NCI-H2196 treated with DMSO at 0.1 percent for 48 hours (cell line): ENCODE measurements around the gene RHBDL3.
"Not testable (repeated sequence)": the region's sequence is repeated elsewhere in the genome, so short reads cannot be mapped to it uniquely, and the experiment has no call there.

ENCODE experiments used
- DNase-seq: peaks from one replicate; lab custom pipeline; 2025; ENCODE audit not compliant: unreplicated experiment; lab: John Stamatoyannopoulos, UW

Gene RHBDL3

GRCh38 chr17:32289471-32290070 is 23.9 kb downstream of the RHBDL3 start:
- DNase-seq, result no peak

DNA sequence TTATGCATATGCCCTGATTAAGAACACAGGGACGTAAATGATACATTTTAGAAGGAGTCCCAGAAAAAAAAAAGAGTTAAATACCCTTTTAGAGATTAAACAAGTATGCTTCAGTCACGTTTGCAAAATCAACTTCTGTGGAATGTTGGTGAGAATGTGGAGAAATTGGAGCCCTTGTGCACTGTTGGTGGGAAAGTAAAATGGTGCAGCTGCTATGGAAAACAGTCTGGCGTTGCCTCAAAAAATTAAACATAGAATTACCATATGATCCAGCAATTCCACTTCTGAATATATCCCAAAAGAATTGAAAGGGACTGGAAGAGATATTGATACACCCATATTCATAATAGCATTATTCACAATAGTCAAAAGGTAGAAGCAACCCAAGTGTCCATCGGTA is 26.5 kb downstream of the RHBDL3 start:
- DNase-seq, result no peak

GRCh38 chr17:32297424-32297823 is 31.8 kb downstream of the RHBDL3 start:
- no peak for DNase-seq

- no peak for DNase-seq
Measured at GRCh38 chr17:32297860-32298259, 32.2 kb downstream of the RHBDL3 start.

DNA sequence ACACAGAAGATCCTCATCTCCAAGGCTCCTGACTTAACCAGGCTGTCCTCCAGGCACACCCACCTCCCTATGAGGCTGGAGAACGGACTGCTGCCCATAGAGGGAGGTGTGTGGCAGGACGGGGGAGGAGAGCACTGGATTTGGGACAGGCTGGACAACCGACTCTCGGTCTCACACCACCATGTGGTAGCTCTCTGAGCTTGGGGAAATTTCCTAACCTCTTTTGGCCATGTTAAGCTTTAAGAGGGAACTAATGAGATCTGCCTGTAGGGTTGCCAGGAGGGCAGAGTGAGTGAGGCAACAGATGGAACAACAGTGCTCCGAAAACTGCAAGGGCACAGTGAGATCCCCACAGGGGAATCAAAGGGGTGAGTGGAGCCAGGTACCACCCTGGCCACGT is 32.7 kb downstream of the RHBDL3 start:
- DNase-seq, result no peak

DNA sequence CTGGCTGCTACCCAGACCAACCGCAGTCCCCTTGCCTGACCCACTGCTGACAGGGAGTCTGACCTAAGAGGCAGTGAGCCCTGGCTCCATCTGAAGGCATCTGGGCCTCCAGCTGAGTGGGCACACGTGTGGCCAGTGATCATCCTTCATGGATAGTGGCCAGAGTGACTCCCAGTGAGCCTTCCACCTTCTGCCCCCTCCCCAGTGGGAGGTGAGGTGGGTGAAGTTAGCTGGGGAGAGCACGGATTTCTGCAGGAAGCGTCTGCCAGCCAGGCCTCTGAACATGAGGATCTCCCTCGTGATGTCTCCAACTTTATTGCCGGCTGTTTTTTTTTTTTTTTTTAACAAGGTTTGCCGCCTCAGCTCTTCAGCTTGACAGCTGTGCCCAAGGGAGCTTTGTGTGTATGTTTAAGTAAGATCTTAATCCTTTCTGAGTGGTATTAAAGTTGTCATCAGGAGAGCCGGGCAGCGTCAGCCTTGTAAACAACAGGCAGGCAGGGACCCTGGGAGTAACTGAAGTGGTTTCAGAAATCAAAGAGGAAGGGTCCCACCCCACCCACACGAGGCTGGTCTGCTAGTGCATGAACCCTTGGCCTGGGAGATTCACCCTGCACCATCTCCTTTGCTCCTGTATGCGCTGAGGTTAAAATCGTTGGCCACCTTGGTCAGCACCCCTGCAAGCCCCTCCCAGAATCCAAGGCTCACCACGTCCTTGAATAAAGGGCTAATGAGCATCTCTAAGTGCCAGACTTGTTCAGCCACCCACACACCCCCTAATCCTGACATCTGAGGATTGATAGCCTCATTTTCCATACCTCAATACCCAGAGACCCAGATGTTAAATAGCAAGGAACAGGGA is 33.3 kb downstream of the RHBDL3 start:
- DNase-seq, result no peak

DNA sequence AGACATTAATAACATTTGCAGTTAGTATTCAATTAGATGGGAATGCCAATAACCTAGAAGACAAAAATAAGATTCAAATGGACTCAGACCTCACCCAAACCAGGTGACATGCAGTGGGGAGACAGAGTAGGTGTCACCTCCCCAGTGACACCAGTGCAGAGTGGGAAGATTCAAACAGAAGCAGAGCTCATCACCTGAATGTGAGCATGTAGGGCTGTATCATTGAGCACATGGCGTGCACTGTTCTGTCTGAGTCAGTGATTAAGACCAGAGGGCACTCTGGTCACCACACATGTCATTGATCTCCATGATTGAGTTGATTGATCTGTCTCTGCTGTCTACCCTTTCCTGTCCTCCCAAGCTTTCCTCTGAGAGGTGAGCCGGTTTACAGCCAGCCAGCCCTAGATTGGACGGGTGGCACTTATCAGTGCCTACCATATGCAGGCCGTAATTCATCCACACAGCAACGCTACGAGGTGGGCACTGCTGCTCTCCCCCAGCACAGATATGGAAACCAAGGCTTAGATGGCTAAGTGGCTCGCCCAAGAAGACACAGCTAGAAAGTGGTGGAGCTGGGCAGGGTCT is 34.0 kb downstream of the RHBDL3 start:
- no peak for DNase-seq

GRCh38 chr17:32302037-32302436 is 36.4 kb downstream of the RHBDL3 start:
- no peak for DNase-seq

DNA sequence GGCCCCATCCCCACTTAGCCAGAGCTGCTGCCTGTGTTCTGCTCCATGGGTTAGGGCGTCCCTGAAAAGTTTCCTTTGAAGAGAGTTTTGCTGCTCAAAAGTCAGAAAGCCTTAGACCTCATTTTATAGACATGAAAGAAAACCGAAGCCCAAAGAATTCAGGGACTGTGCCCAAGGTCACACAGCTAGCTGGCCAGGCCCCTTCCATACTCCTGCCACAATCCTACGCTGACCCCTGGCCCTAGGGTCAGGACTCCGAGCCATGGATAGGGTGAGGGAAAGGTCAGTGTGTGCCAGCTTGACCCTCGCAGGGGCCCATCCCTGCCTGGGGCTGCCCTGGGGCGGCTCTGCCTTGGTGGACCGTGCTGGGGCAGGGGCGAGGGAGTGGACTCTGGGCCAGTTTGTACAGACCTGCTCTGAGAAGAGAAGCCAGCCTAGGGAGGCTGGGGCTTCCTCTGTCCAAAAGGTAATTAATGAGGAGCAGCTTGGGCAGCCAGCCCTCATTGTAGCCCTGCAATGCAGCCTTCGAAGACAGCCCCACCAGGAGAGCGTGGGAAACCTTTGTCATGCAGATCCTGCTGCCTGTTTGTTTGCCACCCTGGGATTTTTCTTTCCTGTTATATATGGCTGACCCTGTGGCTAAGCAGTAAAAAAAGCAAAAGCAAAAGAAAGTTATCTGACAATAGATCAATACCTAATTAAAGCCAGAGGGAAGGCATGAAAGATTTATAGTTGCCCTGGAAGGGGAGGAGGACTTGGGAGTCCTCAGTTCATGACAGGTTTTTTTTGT is 37.4 kb downstream of the RHBDL3 start:
- no peak for DNase-seq

DNA sequence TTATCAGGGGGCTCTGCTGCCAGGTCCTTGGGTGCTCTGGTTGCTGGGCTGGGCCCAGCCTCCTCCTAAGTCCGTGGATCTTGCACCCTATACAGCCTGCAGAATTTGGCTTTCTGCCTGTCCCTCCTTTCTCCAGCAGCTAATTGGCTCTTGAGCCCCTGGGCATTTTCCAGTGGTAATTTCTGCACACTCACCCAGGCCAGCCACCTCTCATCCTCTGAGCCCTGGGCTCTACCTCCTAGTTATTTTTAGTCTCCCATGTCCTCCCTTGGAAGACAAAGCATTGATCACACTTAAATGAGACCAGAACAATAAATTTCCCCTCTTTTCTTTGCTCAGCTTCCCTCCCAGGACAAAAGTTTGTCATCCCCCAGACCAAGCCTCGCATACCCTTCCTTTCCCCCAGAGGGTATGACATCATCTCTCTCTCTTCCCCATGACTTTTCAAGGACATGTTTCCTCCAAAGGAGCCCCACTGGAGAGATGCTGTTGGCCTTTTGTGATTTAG is 38.2 kb downstream of the RHBDL3 start:
- DNase-seq, result no peak

GRCh38 chr17:32305049-32305448 is 39.4 kb downstream of the RHBDL3 start:
- DNase-seq, result no peak

GRCh38 chr17:32307658-32308057 is 42.0 kb downstream of the RHBDL3 start:
- no peak for DNase-seq

DNA sequence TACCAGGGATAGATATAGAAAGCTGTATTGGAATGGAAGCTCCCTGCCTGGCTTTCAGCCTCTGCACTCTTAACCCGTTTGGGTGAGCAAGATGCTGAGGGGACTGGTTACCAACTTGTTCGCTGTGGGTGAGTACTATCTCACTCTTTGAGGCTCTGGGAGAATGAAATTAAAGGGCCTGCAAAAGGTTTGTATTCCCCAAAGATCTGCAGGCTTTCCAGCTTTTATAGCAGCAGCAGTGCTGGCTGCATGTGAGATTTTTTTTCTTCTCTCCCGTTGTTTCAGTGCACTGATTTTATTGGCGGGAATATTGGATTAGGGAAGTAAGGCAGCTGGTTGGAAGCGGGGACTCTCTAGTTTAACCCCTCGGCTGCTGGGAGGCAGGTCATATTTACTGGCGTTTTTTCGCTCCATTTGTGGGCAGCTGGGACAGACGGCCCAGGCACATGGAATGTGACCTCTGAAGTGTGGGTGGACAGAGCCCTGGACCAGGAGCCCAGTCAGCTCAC is 45.5 kb downstream of the RHBDL3 start:
- no peak for DNase-seq

GRCh38 chr17:32314636-32315035 is 49.0 kb downstream of the RHBDL3 start:
- DNase-seq, result no peak

DNA sequence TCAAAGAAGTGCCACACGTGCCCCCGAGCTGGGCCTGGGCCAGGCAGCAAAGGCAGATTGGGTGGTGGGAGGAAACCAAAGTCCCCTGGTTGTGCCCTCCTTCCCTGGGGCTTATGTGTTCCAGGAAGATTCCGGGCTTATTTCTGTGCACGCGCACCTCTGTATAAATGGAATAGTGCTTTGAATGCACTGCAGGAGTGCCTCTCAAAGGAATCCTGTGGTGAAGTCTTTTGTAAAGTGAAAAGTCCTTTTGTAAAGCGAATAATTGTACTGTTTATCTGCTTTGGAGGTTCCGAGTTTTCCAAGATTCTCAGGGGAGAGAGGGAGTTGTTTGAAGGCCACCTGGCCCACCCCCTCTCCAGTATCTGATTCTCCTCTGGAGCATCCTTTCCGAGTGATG is 49.5 kb downstream of the RHBDL3 start:
- DNase-seq, result no peak

GRCh38 chr17:32316653-32317052 is 51.0 kb downstream of the RHBDL3 start:
- not testable (repeated sequence) for DNase-seq

- no peak for DNase-seq
Measured at GRCh38 chr17:32317353-32317752, 51.7 kb downstream of the RHBDL3 start.

- DNase-seq, result no peak
Measured at GRCh38 chr17:32318071-32318470, 52.4 kb downstream of the RHBDL3 start.

GRCh38 chr17:32319548-32319905 is 53.9 kb downstream of the RHBDL3 start:
- no peak for DNase-seq

GRCh38 chr17:32320080-32320479 is 54.4 kb downstream of the RHBDL3 start:
- DNase-seq, result not testable (repeated sequence)

- no peak for DNase-seq
Measured at GRCh38 chr17:32320847-32321246, 55.2 kb downstream of the RHBDL3 start.
